Measurements from ENCODE around the gene MCF2L. TPM values are rescaled to one million over a fixed set of nuclear protein-coding genes. Genes with fewer than 3 reads are reported as not detected.

MCF2L gene, protein sequence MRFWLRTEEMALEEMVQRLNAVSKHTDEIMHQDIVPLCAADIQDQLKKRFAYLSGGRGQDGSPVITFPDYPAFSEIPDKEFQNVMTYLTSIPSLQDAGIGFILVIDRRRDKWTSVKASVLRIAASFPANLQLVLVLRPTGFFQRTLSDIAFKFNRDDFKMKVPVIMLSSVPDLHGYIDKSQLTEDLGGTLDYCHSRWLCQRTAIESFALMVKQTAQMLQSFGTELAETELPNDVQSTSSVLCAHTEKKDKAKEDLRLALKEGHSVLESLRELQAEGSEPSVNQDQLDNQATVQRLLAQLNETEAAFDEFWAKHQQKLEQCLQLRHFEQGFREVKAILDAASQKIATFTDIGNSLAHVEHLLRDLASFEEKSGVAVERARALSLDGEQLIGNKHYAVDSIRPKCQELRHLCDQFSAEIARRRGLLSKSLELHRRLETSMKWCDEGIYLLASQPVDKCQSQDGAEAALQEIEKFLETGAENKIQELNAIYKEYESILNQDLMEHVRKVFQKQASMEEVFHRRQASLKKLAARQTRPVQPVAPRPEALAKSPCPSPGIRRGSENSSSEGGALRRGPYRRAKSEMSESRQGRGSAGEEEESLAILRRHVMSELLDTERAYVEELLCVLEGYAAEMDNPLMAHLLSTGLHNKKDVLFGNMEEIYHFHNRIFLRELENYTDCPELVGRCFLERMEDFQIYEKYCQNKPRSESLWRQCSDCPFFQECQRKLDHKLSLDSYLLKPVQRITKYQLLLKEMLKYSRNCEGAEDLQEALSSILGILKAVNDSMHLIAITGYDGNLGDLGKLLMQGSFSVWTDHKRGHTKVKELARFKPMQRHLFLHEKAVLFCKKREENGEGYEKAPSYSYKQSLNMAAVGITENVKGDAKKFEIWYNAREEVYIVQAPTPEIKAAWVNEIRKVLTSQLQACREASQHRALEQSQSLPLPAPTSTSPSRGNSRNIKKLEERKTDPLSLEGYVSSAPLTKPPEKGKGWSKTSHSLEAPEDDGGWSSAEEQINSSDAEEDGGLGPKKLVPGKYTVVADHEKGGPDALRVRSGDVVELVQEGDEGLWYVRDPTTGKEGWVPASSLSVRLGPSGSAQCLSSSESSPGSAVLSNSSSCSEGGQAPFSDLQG
- 120 TPM for total RNA-seq

DNA sequence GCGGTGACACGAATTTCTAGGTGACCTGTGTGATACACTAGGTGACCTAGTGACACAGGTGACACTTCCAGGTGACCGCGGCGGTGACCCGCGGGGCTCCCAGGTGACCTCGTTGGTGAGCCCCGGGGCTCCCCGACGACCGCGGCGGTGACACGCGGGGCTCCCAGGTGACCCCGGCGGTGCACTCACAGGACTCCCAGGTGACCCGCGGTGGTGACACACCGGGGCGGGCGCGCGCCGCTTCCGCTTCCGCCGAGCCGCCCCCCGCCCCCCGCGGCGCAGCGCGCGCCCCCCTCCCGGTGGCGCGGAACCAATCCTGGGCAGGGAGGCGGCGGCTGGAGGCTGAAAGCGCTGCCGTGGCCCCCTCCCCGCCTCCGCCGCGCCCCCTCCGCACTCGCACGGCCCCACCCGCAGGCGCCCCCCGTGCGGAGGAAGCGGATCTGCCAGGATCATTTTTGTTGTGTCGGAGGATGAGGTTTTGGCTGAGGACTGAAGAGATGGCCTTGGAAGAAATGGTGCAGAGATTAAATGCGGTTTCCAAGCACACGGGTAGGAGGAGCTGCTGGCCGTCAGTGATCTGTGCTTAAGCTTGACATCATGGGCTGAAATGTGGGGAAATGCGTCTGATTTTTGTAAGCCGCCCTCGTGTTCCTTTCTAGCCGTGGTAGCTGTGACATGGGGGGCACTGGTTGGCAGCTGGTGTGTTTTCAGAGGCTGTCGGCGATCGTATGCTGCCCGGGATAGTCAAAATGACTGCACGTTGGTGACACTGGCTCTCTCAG is at the start of gene MCF2L:
TSS of gene MCF2L (plus strand) at position 305 of the 782 bp plus-strand sequence. CDS start at position 471, 166 bp downstream.

DNA sequence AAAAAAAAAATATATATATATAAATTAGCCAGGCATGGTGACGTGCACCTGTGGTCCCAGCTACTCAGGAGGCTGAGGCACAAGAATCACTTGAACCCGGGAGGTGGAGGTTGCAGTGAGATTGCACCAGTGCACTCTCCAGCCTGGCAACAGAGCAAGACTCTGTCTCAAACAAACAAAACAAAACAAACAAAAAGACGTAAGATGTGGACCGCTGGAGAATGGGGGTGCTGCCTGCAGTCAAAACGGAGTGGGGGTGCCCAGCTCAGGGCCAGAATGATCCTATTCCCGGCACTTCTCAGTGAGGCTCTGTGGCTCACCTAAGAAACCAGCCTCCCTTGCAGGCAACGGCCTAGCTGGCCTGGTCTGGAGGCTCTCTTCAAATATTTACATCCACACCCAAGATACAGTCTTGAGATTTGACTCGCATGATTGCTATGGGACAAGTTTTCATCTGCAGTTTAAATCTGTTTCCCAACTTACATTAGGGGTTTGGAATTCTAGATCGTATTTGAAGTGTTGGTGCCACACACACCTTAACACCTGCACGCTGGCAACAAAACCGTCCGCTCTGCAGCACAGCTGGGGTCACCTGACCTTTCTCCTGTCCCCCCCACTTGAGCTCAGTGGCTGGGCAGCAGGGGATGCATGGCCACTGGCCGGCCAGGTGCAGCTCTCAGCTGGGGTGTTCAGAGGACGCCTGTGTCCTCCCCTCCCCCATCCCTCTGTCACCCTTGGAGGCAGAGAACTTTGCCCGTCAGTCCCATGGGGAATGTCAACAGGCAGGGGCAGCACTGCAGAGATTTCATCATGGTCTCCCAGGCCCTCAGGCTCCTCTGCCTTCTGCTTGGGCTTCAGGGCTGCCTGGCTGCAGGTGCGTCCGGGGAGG is 136.3 kb downstream of the MCF2L start, which contains the start of gene F7:
TSS of gene F7 (plus strand) at position 760 of the 889 bp plus-strand sequence. CDS start at position 811, 51 bp downstream.

DNA sequence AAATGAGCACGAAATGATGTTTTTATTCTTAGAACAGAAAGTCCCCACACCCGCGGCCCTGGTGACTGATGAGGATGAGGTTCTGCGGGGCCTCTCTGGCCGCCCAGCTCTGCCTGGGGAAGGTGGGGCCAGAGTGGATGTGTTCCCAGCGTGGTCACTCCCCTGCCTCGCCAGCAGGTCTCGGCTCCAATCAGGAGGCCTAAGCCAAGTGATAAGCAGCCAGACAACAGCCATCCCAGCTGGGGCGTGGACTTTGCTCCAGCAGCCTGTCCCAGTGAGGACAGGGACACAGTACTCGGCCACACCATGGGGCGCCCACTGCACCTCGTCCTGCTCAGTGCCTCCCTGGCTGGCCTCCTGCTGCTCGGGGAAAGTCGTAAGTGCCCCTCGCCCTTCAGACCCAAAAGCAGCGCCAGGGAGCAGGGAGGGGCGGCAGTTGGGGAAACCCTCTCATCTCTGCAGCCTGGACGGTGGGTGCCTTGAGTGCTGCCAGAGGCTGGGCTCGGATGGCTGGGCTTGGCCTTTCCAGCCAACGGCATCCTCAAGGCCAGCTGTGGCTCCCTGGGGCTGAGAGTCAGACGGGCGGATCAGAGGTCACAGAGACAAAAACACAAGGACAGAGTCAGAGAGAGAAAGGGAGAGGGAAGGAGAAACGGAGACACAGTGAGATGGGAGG is 153.7 kb downstream of the MCF2L start, which contains the start of gene F10:
TSS of gene F10 (plus strand) at position 250 of the 676 bp plus-strand sequence. CDS start at position 307, 57 bp downstream.

Other genes starting within 250 kb of the MCF2L start
- 2.1 TPM for gene F7, start 136.6 kb downstream of the MCF2L start, total RNA-seq
- gene F10, start 153.6 kb downstream of the MCF2L start, total RNA-seq: 0.69 TPM
- not detected for gene PROZ, start 189.4 kb downstream of the MCF2L start, total RNA-seq
- gene PCID2, start 239.5 kb downstream of the MCF2L start, total RNA-seq: 42.2 TPM
- 57.7 TPM for gene CUL4A, start 240.4 kb downstream of the MCF2L start, total RNA-seq

Data from diencephalon (tissue), 1 donor.